Chondrocyte (in vitro differentiated cells): ENCODE measurements around the gene ZNF66. TPM values are rescaled to one million over a fixed set of nuclear protein-coding genes. Genes with fewer than 3 reads are reported as not detected.

Experiments
- DNase-seq: peaks from one replicate; pipeline ENCODE4 v3.0.0; 2021; ENCODE audit warnings: mixed read lengths, low spot score
- H3K27ac Mint-ChIP-seq: one replicate; pipeline ENCODE4 v1.8.0; 2021; ENCODE audit warnings: mild to moderate bottlenecking, moderate library complexity, mixed read lengths; ENCODE audit not compliant: unreplicated experiment
- H3K27me3 Mint-ChIP-seq: 2 replicates; pipeline ENCODE4 v1.8.0; 2021; ENCODE audit warnings: low read depth, mixed read lengths
- H3K36me3 Mint-ChIP-seq: 2 replicates; pipeline ENCODE4 v1.8.0; 2021; ENCODE audit warnings: low read depth, mixed read lengths
- H3K4me1 Mint-ChIP-seq: 2 replicates; pipeline ENCODE4 v1.8.0; 2021; ENCODE audit warnings: low read depth, mild to moderate bottlenecking, mixed read lengths
- H3K4me3 Mint-ChIP-seq: one replicate; pipeline ENCODE4 v1.8.0; 2021; ENCODE audit warnings: mild to moderate bottlenecking, moderate library complexity, mixed read lengths; ENCODE audit not compliant: unreplicated experiment
- H3K9me3 Mint-ChIP-seq: 2 replicates; pipeline ENCODE4 v1.8.0; 2021; ENCODE audit warnings: low read depth, mixed read lengths
- total RNA-seq: library from RNA; stranded (reverse); gene quantifications from 3 replicates; pipeline ENCODE4 v1.2.1, GENCODE V29; 2021
- TF ChIP-seq, protein P1 (sequence below): fragments of 200-600 bp; sonication (generic); IDR thresholded peaks from 2 replicates; pipeline ENCODE4 v1.5.0; 2021; ENCODE audit warnings: antibody characterized with exemption, mild to moderate bottlenecking, moderate library complexity

The ZNF66 gene
- total RNA-seq, 1 donor from 2014 or later: 3.2 TPM

DNA sequence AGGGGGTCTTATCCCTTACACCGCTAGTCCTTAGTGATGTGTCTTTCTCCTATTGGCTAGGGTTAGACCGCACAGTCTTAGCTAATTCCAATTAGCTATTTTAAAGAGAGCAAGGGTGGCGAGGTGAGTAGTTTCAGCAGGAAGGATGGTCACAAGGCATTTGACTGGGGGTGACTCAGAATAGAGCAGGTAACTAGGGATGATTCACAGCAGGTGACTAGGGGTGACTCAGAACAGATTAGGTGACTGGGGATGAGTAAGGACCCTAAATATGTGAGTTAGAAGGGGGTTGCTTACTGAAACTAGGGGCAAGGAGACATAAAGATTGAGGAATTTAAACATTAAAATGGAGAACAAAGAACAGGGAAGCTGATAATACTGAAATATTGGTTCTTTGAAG is 64.3 kb downstream of the ZNF66 start:
- no peaks in the 10 kb centered on the region for H3K4me1 Mint-ChIP-seq
- H3K9me3 Mint-ChIP-seq: peaks cover 56% of the 10 kb centered on the region
- peaks cover 11% of the 10 kb centered on the region for H3K36me3 Mint-ChIP-seq
- no peaks in the 10 kb centered on the region for H3K27me3 Mint-ChIP-seq
- no peak overlapping the region for H3K4me3 Mint-ChIP-seq
- no peak for DNase-seq
- H3K27ac Mint-ChIP-seq: no peak overlapping the region
- TF ChIP-seq, protein P1, sequence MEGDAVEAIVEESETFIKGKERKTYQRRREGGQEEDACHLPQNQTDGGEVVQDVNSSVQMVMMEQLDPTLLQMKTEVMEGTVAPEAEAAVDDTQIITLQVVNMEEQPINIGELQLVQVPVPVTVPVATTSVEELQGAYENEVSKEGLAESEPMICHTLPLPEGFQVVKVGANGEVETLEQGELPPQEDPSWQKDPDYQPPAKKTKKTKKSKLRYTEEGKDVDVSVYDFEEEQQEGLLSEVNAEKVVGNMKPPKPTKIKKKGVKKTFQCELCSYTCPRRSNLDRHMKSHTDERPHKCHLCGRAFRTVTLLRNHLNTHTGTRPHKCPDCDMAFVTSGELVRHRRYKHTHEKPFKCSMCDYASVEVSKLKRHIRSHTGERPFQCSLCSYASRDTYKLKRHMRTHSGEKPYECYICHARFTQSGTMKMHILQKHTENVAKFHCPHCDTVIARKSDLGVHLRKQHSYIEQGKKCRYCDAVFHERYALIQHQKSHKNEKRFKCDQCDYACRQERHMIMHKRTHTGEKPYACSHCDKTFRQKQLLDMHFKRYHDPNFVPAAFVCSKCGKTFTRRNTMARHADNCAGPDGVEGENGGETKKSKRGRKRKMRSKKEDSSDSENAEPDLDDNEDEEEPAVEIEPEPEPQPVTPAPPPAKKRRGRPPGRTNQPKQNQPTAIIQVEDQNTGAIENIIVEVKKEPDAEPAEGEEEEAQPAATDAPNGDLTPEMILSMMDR: no peak

Other genes with a start within 250 kb of the ZNF66 start
- 5.8 to 14.7 TPM (median 7.0 TPM) in 3 replicates for gene ZNF737, start 210.5 kb upstream of the ZNF66 start, total RNA-seq
- 9.3 to 18.5 TPM (median 9.9 TPM) in 3 replicates for gene ZNF626, start 114.7 kb upstream of the ZNF66 start, total RNA-seq
- gene ZNF85, start 146.9 kb downstream of the ZNF66 start, total RNA-seq: 5.3 to 11.2 TPM (median 6.4 TPM) in 3 replicates
- 6.7 to 14.2 TPM (median 8.5 TPM) in 3 replicates for gene ZNF430, start 244.4 kb downstream of the ZNF66 start, total RNA-seq